Bronchial epithelial cell (primary cell): ENCODE measurements around the gene IGFBP4. TPM values are rescaled to one million over a fixed set of nuclear protein-coding genes. Genes with fewer than 3 reads are reported as not detected.

Experiments
- DNase-seq: peaks from one replicate; pipeline ENCODE4 v3.0.0-alpha.2; 2010; ENCODE audit warnings: low read depth
- FAIRE-seq: peaks from 2 replicates; lab custom pipeline; 2011; peaks lifted over from hg19 to GRCh38; lab: Jason Lieb, UNC
- H3K27me3 ChIP-seq: 2 replicates; pipeline ENCODE4 v1.5.1; 2011; ENCODE audit warnings: low read length; ENCODE audit not compliant: control insufficient read depth, insufficient read depth
- H3K36me3 ChIP-seq: 2 replicates; pipeline ENCODE4 v1.5.1; 2011; ENCODE audit warnings: low read length; ENCODE audit not compliant: control insufficient read depth, insufficient read depth
- H3K4me3 ChIP-seq: 2 replicates; pipeline ENCODE4 v1.5.1; 2011; ENCODE audit warnings: mild to moderate bottlenecking, low read depth, low read length, control low read depth
- CTCF ChIP-seq: IDR thresholded peaks from 2 replicates; pipeline ENCODE4 v1.5.1; 2011; ENCODE audit warnings: mild to moderate bottlenecking, moderate library complexity, low read length, control low read depth, inconsistent platforms; ENCODE audit not compliant: insufficient read depth, severe bottlenecking
- total RNA-seq: library from RNA; depleted of rRNA; stranded (reverse); fragments of >200 nt; gene quantifications from 2 replicates; pipeline ENCODE4 v1.2.1, GENCODE V29; 2014

IGFBP4 gene
- total RNA-seq, 1 donor from 2014 or later, result 21.9 TPM

GRCh38 chr17:40448639-40449261 is 5.5 kb downstream of the IGFBP4 start:
- DNase-seq (peak; percentile 40), FAIRE-seq (peak; percentile 85)
- no peak for TF ChIP-seq CTCF
- Histone ChIP-seq H3K4me3 (no peak overlapping the region), H3K36me3 (peaks cover 9% of the 10 kb centered on the region), H3K27me3 (no peaks in the 10 kb centered on the region)

GRCh38 chr17:40450175-40450574 is 6.9 kb downstream of the IGFBP4 start:
- Histone ChIP-seq H3K4me3 (no peak overlapping the region), H3K27me3 (no peaks in the 10 kb centered on the region), H3K36me3 (peaks cover 11% of the 10 kb centered on the region)
- no peak for FAIRE-seq
- DNase-seq, result peak; percentile 50
- peak; percentile 68 for TF ChIP-seq CTCF

GRCh38 chr17:40451420-40451819 is 8.2 kb downstream of the IGFBP4 start:
- no peak overlapping the region for H3K4me3 ChIP-seq
- no peak for FAIRE-seq
- TF ChIP-seq CTCF, result no peak

GRCh38 chr17:40452216-40452787 is 9.1 kb downstream of the IGFBP4 start:
- Histone ChIP-seq H3K4me3 (no peak overlapping the region), H3K27me3 (no peaks in the 10 kb centered on the region), H3K36me3 (peaks cover 14% of the 10 kb centered on the region)
- no peak for DNase-seq
- TF ChIP-seq CTCF, result no peak
- no peak for FAIRE-seq

More at GRCh38 chr17:40451420-40451819, 8.2 kb downstream of the IGFBP4 start:
- H3K27me3 ChIP-seq, result no peaks in the 10 kb centered on the region
- no peak for DNase-seq
- H3K36me3 ChIP-seq, result peaks cover 14% of the 10 kb centered on the region

- DNase-seq (peak; percentile 65), FAIRE-seq (no peak)
- H3K27me3 ChIP-seq, result no peaks in the 10 kb centered on the region
- peaks cover 14% of the 10 kb centered on the region for H3K36me3 ChIP-seq
- no peak overlapping the region for H3K4me3 ChIP-seq
- no peak for TF ChIP-seq CTCF
These were observed 9.7 kb downstream of the IGFBP4 start for GRCh38 chr17:40452921-40453378.
